Peyer's patch (tissue), 4 donors: ENCODE measurements around the gene CXCL16.

ENCODE experiments used
- POLR2A ChIP-seq, 2 donors: fragments of 450-650 bp; IDR thresholded peaks; one replicate each; pipeline ENCODE4 v1.5.1; 2017; ENCODE audit warnings: antibody characterized with exemption in 2 of 2, mild to moderate bottlenecking in 2 of 2, moderate library complexity in 2 of 2
- TF ChIP-seq, protein P1 (sequence below), 6 experiments: fragments of 450-650 bp in 4 of 6; fragments of 200-600 bp in 2 of 6; sonication (generic) in 1 of 6; IDR thresholded peaks; one replicate each; pipeline ENCODE4 v1.5.1; 2017 to 2019; ENCODE audit warnings: antibody characterized with exemption in 6 of 6, mild to moderate bottlenecking in 3 of 6, moderate library complexity in 1 of 6

GRCh38 chr17:4740584-4740983, 856 bp upstream of the CXCL16 start:
- TF ChIP-seq, protein P1, sequence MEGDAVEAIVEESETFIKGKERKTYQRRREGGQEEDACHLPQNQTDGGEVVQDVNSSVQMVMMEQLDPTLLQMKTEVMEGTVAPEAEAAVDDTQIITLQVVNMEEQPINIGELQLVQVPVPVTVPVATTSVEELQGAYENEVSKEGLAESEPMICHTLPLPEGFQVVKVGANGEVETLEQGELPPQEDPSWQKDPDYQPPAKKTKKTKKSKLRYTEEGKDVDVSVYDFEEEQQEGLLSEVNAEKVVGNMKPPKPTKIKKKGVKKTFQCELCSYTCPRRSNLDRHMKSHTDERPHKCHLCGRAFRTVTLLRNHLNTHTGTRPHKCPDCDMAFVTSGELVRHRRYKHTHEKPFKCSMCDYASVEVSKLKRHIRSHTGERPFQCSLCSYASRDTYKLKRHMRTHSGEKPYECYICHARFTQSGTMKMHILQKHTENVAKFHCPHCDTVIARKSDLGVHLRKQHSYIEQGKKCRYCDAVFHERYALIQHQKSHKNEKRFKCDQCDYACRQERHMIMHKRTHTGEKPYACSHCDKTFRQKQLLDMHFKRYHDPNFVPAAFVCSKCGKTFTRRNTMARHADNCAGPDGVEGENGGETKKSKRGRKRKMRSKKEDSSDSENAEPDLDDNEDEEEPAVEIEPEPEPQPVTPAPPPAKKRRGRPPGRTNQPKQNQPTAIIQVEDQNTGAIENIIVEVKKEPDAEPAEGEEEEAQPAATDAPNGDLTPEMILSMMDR (IDR thresholded peaks at IDR 0.05): no peak
- TF ChIP-seq POLR2A (IDR thresholded peaks at IDR 0.05): no peak
